ENCODE data around the gene EZR. TPM values are rescaled to one million over a fixed set of nuclear protein-coding genes. Genes with fewer than 3 reads are reported as not detected.

EZR gene
- total and polyA plus RNA-seq, 2 experiments from 2014 or later: 399 to 623 TPM

DNA sequence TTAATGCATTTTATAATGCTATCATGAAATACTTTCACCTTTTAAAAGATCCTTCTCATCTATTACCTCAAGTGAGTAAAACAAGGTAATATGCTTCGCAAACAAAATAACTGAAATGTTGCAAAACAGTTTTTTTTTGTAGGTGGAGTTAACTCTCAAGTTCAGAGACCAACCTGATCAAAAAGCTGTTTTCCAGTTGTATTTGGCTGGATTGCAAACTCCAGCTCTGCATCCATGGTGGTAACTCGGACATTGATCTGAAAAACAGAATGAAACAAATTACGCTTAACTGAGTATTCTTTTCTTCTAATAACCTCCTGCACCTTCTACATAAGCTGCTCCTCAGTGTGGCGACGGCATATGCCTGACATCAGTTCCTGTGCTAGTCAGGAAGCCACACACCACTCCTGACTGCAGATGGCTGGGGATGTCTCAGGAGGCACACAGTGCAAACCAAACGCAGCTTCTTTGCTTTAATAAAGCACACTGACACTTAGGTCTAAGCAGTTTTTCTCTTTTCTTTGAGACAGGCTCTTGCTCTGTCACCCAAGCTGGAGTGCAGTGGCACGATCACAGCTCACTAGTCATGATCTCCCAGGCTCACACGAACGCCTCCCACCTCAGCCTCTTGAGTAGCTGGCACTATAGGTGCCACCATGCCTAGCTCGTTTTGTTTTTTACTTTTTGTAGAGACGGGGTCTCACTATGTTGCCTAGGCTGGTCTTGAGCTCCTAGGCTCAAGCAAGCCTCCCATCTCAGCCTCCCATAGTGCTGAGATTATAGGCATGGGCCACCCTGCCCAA lies 29.9 kb downstream of the EZR start:
- Histone ChIP-seq H2AFZ (no peak overlapping the region), H3K79me2 (peaks cover 96% of the 10 kb centered on the region), H3K4me3 (no peak overlapping the region), H4K20me1 (ENCODE audit: insufficient read depth, poor library complexity, severe bottlenecking) (peaks cover 71% of the 10 kb centered on the region), H3K4me2 (no peak overlapping the region), H3K9me2 (replicated peaks; ENCODE audit: insufficient read depth) (no peaks in the 10 kb centered on the region), H3K27me3 (no peaks in the 10 kb centered on the region), H3K9me3 (ENCODE audit: low read depth) (no peaks in the 10 kb centered on the region), H3K27ac (peak overlapping the region; percentile 54), H3K36me3 (replicated peaks; ENCODE audit: insufficient read depth, low read depth) (peaks cover 1% of the 10 kb centered on the region), H3K4me1 (ENCODE audit: insufficient read depth) (peaks cover 19% of the 10 kb centered on the region)
- DNase-seq (ENCODE audit: low spot score): no peak
- 87% methylated on average over 11 of the region's 11 CpGs for WGBS (ENCODE audit: low lambda C conversion rate, missing lambda C conversion rate)
- TF ChIP-seq EZH2 (IDR thresholded peaks at IDR 0.05; ENCODE audit: borderline replicate concordance) (no peak), CTCF (IDR thresholded peaks at IDR 0.05; ENCODE audit: poor library complexity) (no peak), EZH2phosphoT487 (IDR thresholded peaks at IDR 0.05; ENCODE audit: low read depth, severe bottlenecking, unreplicated experiment) (no peak)

DNA sequence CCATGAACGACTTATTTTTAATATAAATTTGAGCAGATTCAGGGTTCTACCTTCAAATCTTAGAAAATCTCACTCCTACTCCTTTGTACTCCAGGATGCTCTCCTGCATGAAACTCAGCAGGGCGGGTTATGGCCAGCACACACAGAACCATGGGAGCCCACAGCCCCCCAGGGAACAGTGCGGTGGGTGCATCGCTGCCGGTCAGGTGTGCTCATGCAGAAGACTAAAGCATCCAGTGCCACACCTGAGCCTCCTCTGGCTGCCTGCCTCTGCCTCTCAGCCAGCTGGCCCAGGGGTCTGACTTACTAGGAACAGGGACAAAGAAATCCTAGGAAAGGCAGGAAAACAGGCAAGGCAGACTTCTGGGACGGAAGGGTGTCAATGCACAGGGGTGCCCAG lies 31.8 kb downstream of the EZR start:
- no peak for DNase-seq (ENCODE audit: low spot score)
- H3K4me1 ChIP-seq (ENCODE audit: insufficient read depth): peaks cover 19% of the 10 kb centered on the region
- H3K27me3 ChIP-seq: no peaks in the 10 kb centered on the region
- H3K9me3 ChIP-seq (ENCODE audit: low read depth): no peaks in the 10 kb centered on the region
- TF ChIP-seq EZH2 (IDR thresholded peaks at IDR 0.05; ENCODE audit: borderline replicate concordance) (no peak), CTCF (IDR thresholded peaks at IDR 0.05; ENCODE audit: poor library complexity) (no peak), EZH2phosphoT487 (IDR thresholded peaks at IDR 0.05; ENCODE audit: low read depth, severe bottlenecking, unreplicated experiment) (no peak)
- H4K20me1 ChIP-seq (ENCODE audit: insufficient read depth, poor library complexity, severe bottlenecking): peaks cover 51% of the 10 kb centered on the region
- peaks cover 93% of the 10 kb centered on the region for H3K79me2 ChIP-seq
- no peaks in the 10 kb centered on the region for H3K9me2 ChIP-seq (replicated peaks; ENCODE audit: insufficient read depth)
- H3K36me3 ChIP-seq (replicated peaks; ENCODE audit: insufficient read depth, low read depth): peaks cover 7% of the 10 kb centered on the region
- H2AFZ ChIP-seq: no peak overlapping the region
- H3K4me3 ChIP-seq: no peak overlapping the region
- peak overlapping the region; percentile 2 for H3K4me2 ChIP-seq
- H3K27ac ChIP-seq: peak overlapping the region; percentile 74
- WGBS (ENCODE audit: low lambda C conversion rate, missing lambda C conversion rate): 79% methylated on average over 6 of the region's 6 CpGs

DNA sequence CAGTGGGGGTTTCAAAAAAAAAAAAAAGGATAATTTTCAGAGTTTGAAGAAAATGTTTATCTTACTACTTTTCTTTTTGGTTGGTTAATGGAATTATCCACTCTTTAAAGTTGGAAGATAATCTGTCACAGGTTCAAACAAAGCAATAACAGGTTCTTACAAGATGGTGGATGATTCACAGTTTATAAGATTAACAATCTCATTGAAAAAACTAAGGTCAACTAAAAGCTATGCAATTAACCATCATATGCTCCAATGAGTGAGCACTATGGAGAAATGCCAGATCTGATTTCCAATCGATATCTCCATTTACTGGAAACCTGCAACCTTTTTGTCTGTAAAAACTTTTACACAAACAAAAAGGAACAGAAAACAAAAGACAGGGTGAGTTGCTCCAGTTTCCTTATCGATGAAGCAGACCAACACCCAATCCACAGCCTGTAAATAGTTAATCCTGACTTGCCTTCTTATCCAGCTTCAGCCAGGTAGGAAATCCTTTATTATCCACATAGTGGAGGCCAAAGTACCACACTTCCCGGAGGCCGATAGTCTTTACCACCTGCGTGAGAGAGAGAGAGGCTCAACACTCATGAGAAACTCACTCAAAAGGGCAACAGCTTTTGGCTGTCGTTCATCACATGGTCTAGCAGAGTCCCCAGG lies 32.4 kb downstream of the EZR start:
- TF ChIP-seq EZH2phosphoT487 (IDR thresholded peaks at IDR 0.05; ENCODE audit: low read depth, severe bottlenecking, unreplicated experiment) (no peak), CTCF (IDR thresholded peaks at IDR 0.05; ENCODE audit: poor library complexity) (no peak), EZH2 (IDR thresholded peaks at IDR 0.05; ENCODE audit: borderline replicate concordance) (no peak)
- peaks cover 23% of the 10 kb centered on the region for H3K4me1 ChIP-seq (ENCODE audit: insufficient read depth)
- H3K4me3 ChIP-seq: no peak overlapping the region
- H3K4me2 ChIP-seq: peak overlapping the region; percentile 2
- 62% methylated on average over 6 of the region's 6 CpGs for WGBS (ENCODE audit: low lambda C conversion rate, missing lambda C conversion rate)
- peaks cover 93% of the 10 kb centered on the region for H3K79me2 ChIP-seq
- no peaks in the 10 kb centered on the region for H3K9me2 ChIP-seq (replicated peaks; ENCODE audit: insufficient read depth)
- peak overlapping the region; percentile 74 for H3K27ac ChIP-seq
- H3K27me3 ChIP-seq: no peaks in the 10 kb centered on the region
- no peak overlapping the region for H2AFZ ChIP-seq
- H4K20me1 ChIP-seq (ENCODE audit: insufficient read depth, poor library complexity, severe bottlenecking): peaks cover 45% of the 10 kb centered on the region
- DNase-seq (ENCODE audit: low spot score): peak; percentile 58
- no peaks in the 10 kb centered on the region for H3K9me3 ChIP-seq (ENCODE audit: low read depth)
- peaks cover 7% of the 10 kb centered on the region for H3K36me3 ChIP-seq (replicated peaks; ENCODE audit: insufficient read depth, low read depth)
